Body of pancreas (tissue), 4 donors: Measurements from ENCODE around the gene AKT1S1.

Source experiments
- POLR2A ChIP-seq, 3 donors: fragments of 450-650 bp; IDR thresholded peaks; one replicate each; pipeline ENCODE4 v1.6.1; 2016; ENCODE audit warnings: antibody characterized with exemption in 3 of 3, mild to moderate bottlenecking in 2 of 3
- TF ChIP-seq, protein P1 (sequence below), 7 experiments: fragments of 450-650 bp in 4 of 7; fragments of 200-600 bp in 3 of 7; sonication (generic) in 3 of 7; IDR thresholded peaks; one replicate each; pipeline ENCODE4 v1.5.1; 2016 to 2019; ENCODE audit warnings: antibody characterized with exemption in 7 of 7

DNA sequence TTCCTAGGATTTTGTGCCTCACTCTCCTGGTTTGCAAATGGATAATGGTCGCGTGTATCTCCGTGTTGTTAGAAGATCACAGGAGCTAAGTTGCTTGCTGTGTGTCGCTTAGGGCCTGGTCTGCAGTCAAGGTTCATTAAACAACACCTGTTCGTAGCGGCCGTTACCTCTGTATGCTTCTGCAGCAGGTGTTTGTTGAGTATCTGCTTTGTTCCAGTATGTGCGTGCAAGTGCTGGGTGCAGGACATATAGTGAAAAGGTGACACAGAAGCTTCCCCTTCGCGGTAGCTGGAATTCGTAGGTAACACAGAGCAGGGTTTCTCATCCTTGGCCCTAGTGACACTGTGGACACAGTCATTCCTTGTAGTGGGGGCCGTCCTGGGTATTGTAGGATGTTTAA is 53.7 kb downstream of the AKT1S1 start:
- TF ChIP-seq, protein P1, sequence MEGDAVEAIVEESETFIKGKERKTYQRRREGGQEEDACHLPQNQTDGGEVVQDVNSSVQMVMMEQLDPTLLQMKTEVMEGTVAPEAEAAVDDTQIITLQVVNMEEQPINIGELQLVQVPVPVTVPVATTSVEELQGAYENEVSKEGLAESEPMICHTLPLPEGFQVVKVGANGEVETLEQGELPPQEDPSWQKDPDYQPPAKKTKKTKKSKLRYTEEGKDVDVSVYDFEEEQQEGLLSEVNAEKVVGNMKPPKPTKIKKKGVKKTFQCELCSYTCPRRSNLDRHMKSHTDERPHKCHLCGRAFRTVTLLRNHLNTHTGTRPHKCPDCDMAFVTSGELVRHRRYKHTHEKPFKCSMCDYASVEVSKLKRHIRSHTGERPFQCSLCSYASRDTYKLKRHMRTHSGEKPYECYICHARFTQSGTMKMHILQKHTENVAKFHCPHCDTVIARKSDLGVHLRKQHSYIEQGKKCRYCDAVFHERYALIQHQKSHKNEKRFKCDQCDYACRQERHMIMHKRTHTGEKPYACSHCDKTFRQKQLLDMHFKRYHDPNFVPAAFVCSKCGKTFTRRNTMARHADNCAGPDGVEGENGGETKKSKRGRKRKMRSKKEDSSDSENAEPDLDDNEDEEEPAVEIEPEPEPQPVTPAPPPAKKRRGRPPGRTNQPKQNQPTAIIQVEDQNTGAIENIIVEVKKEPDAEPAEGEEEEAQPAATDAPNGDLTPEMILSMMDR (IDR thresholded peaks at IDR 0.05) = no peak
- TF ChIP-seq POLR2A (IDR thresholded peaks at IDR 0.05) = no peak
